ENCODE measurements around the gene RSPO4.

The RSPO4 gene

GRCh38 chr20:967796-968742 is 34.0 kb downstream of the RSPO4 start:
- no peak for DNase-seq (ENCODE audit: low read depth in 2 of 2)

DNA sequence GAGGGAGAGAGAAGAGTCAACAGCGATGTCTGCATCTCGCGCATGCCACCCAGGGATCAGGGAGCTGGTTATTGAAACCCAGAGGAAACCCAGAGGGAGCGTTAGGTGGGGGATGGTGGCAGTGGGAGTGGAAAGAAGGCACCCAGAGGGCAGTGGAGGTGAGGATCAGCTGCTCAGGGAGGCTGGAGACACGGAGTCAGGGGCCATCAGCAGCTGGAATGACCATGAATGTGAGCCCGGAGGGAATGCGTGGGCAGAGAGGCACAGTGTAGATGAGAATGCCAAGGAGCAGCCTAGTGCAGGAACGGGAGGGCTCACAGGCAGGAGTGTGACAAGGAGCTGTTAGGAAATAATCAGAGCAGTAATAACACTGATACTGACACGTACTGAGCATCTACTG is 36.2 kb downstream of the RSPO4 start:
- no peak for DNase-seq (ENCODE audit: low read depth in 2 of 2)

DNA sequence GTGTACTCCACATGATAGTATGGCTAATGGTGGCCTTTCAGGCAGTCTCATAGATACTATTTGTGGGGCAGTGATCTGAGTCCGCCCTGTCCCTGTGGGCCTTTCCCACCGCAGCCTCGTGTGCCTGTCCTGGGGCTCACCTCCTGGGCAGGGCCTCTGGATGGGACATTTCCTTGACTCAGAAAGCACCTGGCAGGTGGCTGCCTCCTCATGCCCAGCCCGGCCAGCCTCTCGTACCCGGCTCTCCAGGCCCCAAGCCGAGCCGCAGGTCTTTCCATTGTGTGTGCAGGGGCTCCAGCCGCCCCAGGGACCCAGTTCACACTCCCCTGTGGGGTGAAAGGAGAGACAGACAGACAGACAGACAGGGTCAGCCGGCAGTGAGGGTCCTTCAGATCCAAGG is 38.3 kb downstream of the RSPO4 start:
- DNase-seq (ENCODE audit: low read depth in 2 of 2): no peak

- DNase-seq (ENCODE audit: low read depth in 2 of 2): no peak
Measured at GRCh38 chr20:962683-963082, 39.4 kb downstream of the RSPO4 start.

- no peak for DNase-seq (ENCODE audit: low read depth in 2 of 2)
Measured at GRCh38 chr20:962223-962622, 39.9 kb downstream of the RSPO4 start.

GRCh38 chr20:961768-962167 is 40.3 kb downstream of the RSPO4 start:
- DNase-seq (ENCODE audit: low read depth in 2 of 2): no peak

DNA sequence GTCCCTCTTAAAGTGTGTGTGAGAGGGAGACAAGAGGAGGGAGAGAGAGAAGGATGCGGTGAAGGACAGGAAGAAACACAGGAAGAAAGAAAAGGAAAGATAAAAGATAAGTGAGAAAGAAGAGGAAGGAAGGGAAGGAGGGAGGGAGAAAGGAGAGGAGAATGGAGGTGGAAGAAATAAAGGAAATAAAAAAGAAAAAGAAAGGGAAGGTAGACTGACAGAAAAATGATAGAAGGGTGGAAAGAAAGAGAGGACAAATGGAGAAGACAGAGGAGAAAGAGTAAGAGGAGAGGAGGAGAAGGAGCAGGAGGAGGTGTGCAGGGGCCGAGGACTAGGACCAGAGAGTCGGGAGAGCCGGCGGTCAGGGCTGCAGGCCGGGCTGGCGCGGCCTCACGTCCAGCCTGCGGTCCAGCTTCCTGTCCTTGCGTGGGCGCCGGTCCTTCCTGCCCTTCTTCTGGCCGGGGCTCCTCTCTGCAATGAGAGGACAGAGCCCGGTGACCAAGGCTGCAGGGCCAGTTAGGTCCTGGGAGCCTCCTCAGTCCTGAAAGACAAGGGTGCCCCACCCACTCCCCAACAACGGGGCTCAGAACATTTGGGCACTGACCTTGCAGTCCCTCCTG is 42.0 kb downstream of the RSPO4 start:
- DNase-seq (ENCODE audit: low read depth in 2 of 2): no peak

- DNase-seq (ENCODE audit: low read depth in 2 of 2): no peak
Measured at GRCh38 chr20:958936-959815, 42.9 kb downstream of the RSPO4 start.

DNA sequence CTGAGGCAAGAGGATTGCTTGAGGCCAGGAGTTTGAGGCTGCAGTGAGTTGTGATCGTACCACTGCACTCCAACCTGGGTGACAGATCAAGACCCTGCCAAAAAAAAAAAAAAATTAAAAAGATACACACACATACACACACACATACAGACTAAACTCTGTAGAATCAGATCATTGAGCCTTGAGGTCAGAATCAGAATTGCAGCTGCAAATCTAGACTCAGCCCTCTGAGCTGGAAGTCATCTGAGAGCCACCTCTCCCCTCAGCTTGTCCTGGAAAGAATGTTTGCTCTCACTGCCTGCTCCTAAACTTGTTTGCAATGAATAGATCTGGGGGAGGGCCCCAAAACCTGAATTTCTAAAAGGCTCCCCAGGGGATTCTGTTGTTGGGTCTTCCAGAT is 44.6 kb downstream of the RSPO4 start:
- DNase-seq (ENCODE audit: low read depth in 2 of 2): no peak

- peak; percentile 48 to 66 for DNase-seq (ENCODE audit: low read depth in 2 of 2)
Measured at GRCh38 chr20:956330-956951, 45.7 kb downstream of the RSPO4 start.

DNA sequence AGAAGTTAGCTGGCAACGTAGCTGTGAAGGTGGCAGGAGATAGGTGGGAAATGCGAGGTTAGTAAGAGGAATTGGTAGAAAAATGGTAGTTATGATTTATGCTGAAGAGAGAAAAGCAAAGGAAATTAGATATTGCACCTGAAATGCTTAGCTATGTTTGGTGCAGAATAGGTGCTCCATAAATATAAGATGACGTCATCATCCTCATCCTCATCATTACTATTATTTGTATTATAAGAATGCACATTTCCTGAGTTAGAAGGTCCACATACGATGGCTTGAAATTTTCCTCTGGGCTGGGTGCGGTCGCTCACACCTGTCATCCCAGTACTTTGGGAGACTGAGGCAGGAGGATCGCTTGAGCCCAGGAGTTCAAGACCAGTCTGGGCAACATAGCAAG is 46.5 kb downstream of the RSPO4 start:
- DNase-seq (ENCODE audit: low read depth in 2 of 2): no peak

DNA sequence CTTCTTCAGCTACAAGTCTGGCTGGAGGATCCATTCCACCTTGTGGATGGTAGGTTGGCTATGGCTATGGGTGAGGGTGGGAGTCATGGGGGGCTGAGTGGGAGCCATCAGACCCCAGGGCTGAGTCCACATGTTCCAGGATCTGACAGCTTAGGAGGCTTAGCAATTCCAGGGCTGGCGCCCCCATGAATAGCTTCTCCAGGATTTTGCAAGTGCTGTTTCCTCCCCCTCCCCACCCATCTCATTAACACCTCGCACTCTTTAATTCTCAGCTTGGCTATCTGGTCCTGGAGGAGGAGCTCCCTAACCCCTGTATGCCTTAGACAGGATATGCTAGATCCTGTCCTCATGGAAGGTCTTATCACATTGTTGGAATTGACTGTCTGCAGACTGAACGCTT is 47.0 kb downstream of the RSPO4 start:
- no peak for DNase-seq (ENCODE audit: low read depth in 2 of 2)

- no peak for DNase-seq (ENCODE audit: low read depth in 2 of 2)
Measured at GRCh38 chr20:953742-954141, 48.4 kb downstream of the RSPO4 start.

DNA sequence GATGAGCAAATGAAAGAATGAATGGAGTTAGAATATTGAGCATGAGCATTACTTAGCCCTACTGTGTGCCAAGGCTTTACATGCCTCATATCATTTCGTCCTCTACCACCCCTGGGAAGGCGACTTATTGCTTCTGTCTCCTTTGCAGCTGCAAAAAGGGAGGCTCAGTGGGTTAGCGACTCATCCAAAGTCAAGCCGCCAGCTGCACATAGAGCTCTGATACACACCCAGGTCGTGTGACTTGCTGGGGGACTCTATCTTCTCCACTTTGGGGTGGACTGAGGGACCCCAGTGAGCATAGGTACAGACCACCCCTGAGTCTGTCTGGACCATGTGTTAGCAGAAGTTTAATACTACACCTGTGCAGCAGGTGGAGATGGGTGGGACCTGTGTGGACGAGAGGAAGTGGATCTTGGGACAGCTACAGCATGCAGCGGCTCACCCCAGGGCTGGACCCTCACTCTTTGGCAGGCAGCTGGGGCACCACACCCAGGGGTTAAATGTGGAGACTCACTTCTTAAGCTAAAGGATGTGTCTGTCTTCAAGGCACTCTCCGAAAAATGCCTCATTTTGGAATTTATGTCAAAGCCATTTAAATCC is 49.8 kb downstream of the RSPO4 start:
- DNase-seq (ENCODE audit: low read depth in 2 of 2): no peak

DNA sequence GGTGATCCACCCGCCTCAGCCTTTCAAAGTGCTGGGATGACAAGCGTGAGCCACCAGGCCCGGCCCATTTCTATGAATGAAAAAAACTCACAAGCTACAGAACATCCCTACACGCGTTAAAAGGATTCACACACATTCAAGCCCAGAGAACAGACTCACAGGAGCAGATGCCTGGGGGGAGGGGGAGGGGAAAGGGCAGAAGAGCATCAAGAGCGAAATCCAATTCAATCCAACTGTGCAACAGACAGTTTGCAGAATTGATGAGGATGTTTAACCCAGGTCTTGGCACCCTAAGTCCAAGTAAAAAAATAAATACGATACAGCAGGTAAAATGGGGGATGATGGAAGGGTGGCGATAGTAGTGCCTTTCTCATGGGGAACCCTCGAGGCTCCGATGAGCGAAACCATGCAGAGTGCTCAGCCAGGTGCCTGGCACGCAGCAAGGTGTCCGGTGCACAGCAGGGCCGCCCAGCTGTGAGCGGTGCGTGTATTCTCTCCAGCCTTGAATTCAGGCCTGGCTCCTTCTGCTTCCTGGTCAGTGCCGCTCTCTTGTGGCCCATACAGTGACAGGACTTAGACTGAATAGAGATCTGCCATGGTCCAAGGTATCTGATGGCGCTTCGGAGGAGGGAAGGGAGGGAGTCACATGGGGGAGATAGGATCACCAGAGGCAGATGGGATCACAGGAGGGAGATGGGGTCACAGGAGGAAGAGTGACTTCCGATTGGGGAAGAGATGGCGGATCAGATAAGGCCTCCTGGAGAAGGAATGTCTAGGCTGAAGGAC is 50.5 kb downstream of the RSPO4 start:
- no peak for DNase-seq (ENCODE audit: low read depth in 2 of 2)

GRCh38 chr20:949717-950116 is 52.4 kb downstream of the RSPO4 start:
- no peak for DNase-seq (ENCODE audit: low read depth in 2 of 2)

DNA sequence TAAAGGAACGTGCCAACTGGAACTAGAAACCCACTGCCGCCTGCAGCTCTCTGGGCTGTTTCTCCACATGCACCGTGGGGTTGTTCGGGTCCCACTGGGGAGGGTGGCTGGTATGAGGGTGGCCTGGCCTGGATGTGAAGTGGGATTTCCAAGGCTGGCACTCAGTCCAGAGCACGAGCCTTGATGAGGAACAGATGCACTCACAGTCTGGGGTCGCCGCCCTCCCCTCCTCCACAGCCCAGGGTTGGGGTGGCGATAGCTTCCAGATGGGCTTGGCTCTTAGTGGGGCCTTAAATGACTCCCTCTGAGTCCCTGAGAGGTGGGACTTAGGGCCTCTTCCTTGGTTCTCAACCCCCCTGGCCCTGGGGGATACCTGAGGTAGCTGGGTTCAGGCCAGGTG is 55.3 kb downstream of the RSPO4 start:
- no peak for DNase-seq (ENCODE audit: low read depth in 2 of 2)

GRCh38 chr20:945841-946240 is 56.3 kb downstream of the RSPO4 start:
- DNase-seq (ENCODE audit: low read depth in 2 of 2): no peak

- no peak for DNase-seq (ENCODE audit: low read depth in 2 of 2)
Measured at GRCh38 chr20:944774-945410, 57.2 kb downstream of the RSPO4 start.

DNA sequence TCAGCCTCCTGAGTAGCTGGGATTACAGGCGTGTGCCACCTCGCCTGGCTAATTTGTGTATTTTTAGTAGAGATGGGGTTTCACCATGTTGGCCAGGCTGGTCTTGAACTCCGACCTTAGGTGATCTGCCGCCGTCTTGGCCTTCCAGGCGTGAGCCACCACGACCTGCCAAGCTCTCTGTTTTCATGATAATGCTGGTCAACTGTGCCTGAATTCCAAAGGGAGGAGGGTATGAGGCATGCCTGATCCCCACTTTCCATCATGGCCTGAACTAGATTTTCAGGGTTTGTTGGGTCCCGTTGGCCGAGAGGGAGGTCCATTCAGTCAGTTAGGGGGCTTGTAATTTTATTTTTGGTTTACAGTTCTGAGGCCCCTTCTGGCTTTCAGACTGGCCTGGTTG is 58.0 kb downstream of the RSPO4 start:
- DNase-seq (ENCODE audit: low read depth in 2 of 2): no peak
